DND-41 (cell line): ENCODE measurements around the gene ACTR6.

ENCODE experiments used
- CTCF ChIP-seq: IDR thresholded peaks from 2 replicates; pipeline ENCODE4 v1.5.1; 2012; ENCODE audit warnings: borderline replicate concordance, low read length, moderate library complexity, mild to moderate bottlenecking; ENCODE audit not compliant: poor library complexity, severe bottlenecking; ENCODE audit errors: extremely low read depth
- EZH2 ChIP-seq: IDR thresholded peaks from 3 replicates; pipeline ENCODE4 v1.6.1; 2012; ENCODE audit warnings: borderline replicate concordance, low read depth, mild to moderate bottlenecking, moderate library complexity, low read length, inconsistent platforms; ENCODE audit not compliant: severe bottlenecking

- no peak for TF ChIP-seq EZH2
- TF ChIP-seq CTCF: no peak
These were observed 1.2 kb downstream of the ACTR6 start for GRCh38 chr12:100201604-100202423.
